HG03575 (cell line): ENCODE data around the gene JAZF1.

Experiments
- ATAC-seq: cut with Tn5 transposase; IDR thresholded peaks from one replicate; pipeline ENCODE4 v1.9.1; 2021; ENCODE audit not compliant: unreplicated experiment, insufficient number of reproducible peaks, low FRiP score; ENCODE audit errors: extremely low read depth

The JAZF1 gene

GRCh38 chr7:28170701-28171100, 9.9 kb downstream of the JAZF1 start:
- no peak for ATAC-seq

GRCh38 chr7:28169230-28169629, 11.4 kb downstream of the JAZF1 start:
- no peak for ATAC-seq

GRCh38 chr7:28168393-28169158, 12.0 kb downstream of the JAZF1 start:
- no peak for ATAC-seq

- no peak for ATAC-seq
These were observed 13.4 kb downstream of the JAZF1 start for GRCh38 chr7:28166982-28167715.

- no peak for ATAC-seq
These were observed 14.3 kb downstream of the JAZF1 start for GRCh38 chr7:28165961-28166955.

- ATAC-seq: no peak
These were observed 15.3 kb downstream of the JAZF1 start for GRCh38 chr7:28165261-28165660.

- ATAC-seq: no peak
These were observed 16.6 kb downstream of the JAZF1 start for GRCh38 chr7:28163949-28164348.

GRCh38 chr7:28161331-28161730, 19.3 kb downstream of the JAZF1 start:
- no peak for ATAC-seq

GRCh38 chr7:28160551-28160991, 20.0 kb downstream of the JAZF1 start:
- ATAC-seq: no peak

- no peak for ATAC-seq
These were observed 22.7 kb downstream of the JAZF1 start for GRCh38 chr7:28157831-28158416.

GRCh38 chr7:28157076-28157745, 23.4 kb downstream of the JAZF1 start:
- ATAC-seq: no peak

- ATAC-seq: no peak
These were observed 24.2 kb downstream of the JAZF1 start for GRCh38 chr7:28156401-28156800.

GRCh38 chr7:28155964-28156363, 24.6 kb downstream of the JAZF1 start:
- ATAC-seq: no peak

- ATAC-seq: peak; percentile 59
These were observed 25.5 kb downstream of the JAZF1 start for GRCh38 chr7:28155019-28155660.

- no peak for ATAC-seq
These were observed 28.0 kb downstream of the JAZF1 start for GRCh38 chr7:28152594-28152993.

GRCh38 chr7:28151965-28152364, 28.6 kb downstream of the JAZF1 start:
- peak; percentile 48 for ATAC-seq

- no peak for ATAC-seq
These were observed 31.1 kb downstream of the JAZF1 start for GRCh38 chr7:28149291-28150101.
